K562 (cell line): ENCODE results near the gene LHB. TPM values are rescaled to one million over a fixed set of nuclear protein-coding genes. Genes with fewer than 3 reads are reported as not detected.

ENCODE experiments used
- ASH1L ChIP-seq: fragments of 450-650 bp; IDR thresholded peaks from 2 replicates; pipeline ENCODE4 v1.6.1; 2018; ENCODE audit warnings: borderline replicate concordance, mild to moderate bottlenecking, low read depth; ENCODE audit not compliant: partially characterized antibody
- ETV6 ChIP-seq, 3 experiments: fragments of 150-350 bp in 1 of 3; sonication (generic) in 1 of 3; formaldehyde crosslinking in 1 of 3; IDR thresholded peaks; 2 replicates each; pipeline versions ENCODE4 v1.6.1 to v1.8.0; 2014 to 2022; ENCODE audit warnings: borderline replicate concordance in 2 of 3, low read depth in 2 of 3, antibody characterized with exemption in 1 of 3, low read length in 1 of 3, mild to moderate bottlenecking in 1 of 3, missing genetic modification reagents in 1 of 3
- FOXP1 ChIP-seq: sonication (generic); formaldehyde crosslinking; IDR thresholded peaks from 2 replicates; pipeline ENCODE4 v1.8.0; 2022; ENCODE audit warnings: mild to moderate bottlenecking, missing genetic modification reagents
- GATA2 ChIP-seq: sonication (generic); formaldehyde crosslinking; IDR thresholded peaks from 2 replicates; pipeline ENCODE4 v1.4.0; 2020; ENCODE audit warnings: mild to moderate bottlenecking, missing genetic modification reagents
- MCM2 ChIP-seq: fragments of 450-650 bp; IDR thresholded peaks from 2 replicates; pipeline ENCODE4 v1.6.1; 2017; ENCODE audit warnings: low read depth, mild to moderate bottlenecking
- POU5F1 ChIP-seq: fragments of 150-350 bp; IDR thresholded peaks from 2 replicates; pipeline ENCODE4 v1.6.1; 2014; ENCODE audit warnings: borderline replicate concordance, low read length, low read depth, mild to moderate bottlenecking; ENCODE audit not compliant: partially characterized antibody
- REST ChIP-seq, 2 experiments: fragments of 450-650 bp; formaldehyde crosslinking in 1 of 2; IDR thresholded peaks; 2 replicates each; pipeline versions ENCODE4 v1.4.0 to v1.6.1; 2014 to 2020; ENCODE audit warnings: mild to moderate bottlenecking in 2 of 2, borderline replicate concordance in 1 of 2, low read depth in 1 of 2
- SETDB1 ChIP-seq: IDR thresholded peaks from one replicate; pipeline ENCODE4 v1.6.1; 2012; ENCODE audit warnings: low read length, control low read depth, inconsistent platforms
- SLC30A9 ChIP-seq: fragments of 250-450 bp; sonication (Bioruptor Pico); IDR thresholded peaks from 2 replicates; pipeline ENCODE4 v1.8.0; 2022; ENCODE audit warnings: mild to moderate bottlenecking, moderate library complexity
- STAG1 ChIP-seq: sonication (generic); formaldehyde crosslinking; IDR thresholded peaks from 2 replicates; pipeline ENCODE4 v1.5.0; 2020; ENCODE audit warnings: missing genetic modification reagents, borderline replicate concordance
- TAF15 ChIP-seq: fragments of 200-400 bp; formaldehyde crosslinking; IDR thresholded peaks from 2 replicates; pipeline ENCODE4 v1.6.1; 2017; ENCODE audit warnings: mild to moderate bottlenecking, low read depth, low read length, moderate library complexity
- TEAD2 ChIP-seq: fragments of 450-650 bp; IDR thresholded peaks from 2 replicates; pipeline ENCODE4 v1.6.1; 2016; ENCODE audit warnings: missing genetic modification characterization, control low read depth, missing compliant biosample characterization
- ZNF518B ChIP-seq: fragments of 250-450 bp; sonication (Bioruptor Pico); IDR thresholded peaks from 2 replicates; pipeline ENCODE4 v1.5.0; 2021; ENCODE audit warnings: mild to moderate bottlenecking, moderate library complexity
- polyA plus RNA-seq, 8 experiments: library from polyadenylated mRNA; depleted of rRNA in 4 of 8; stranded (reverse) in 5 of 8; unstranded in 3 of 8; fragments of >200 nt; fragmentation: Nextera tagmentation in 2 of 8; fragmentation: Illumina TruSeq in 1 of 8; extraction: Ambion mirVana in 2 of 8; extraction: Trizol in 1 of 8; gene quantifications; 2 replicates each; pipeline versions ENCODE4 v1.2.1 to v1.2.3, GENCODE V29; 2011 to 2014; ENCODE audit warnings: inconsistent platforms in 1 of 8, missing spikeins in 1 of 8
- total RNA-seq, 7 experiments: library from RNA; depleted of rRNA in 6 of 7; stranded (reverse); fragments of >200 nt in 6 of 7; fragmentation: Illumina TruSeq in 2 of 7; extraction: Trizol in 2 of 7; gene quantifications; 2 replicates each; pipeline versions ENCODE4 v1.2.1 to v1.2.3, GENCODE V29; 2011 to 2021; ENCODE audit warnings: low replicate concordance in 1 of 7
- TF ChIP-seq, protein P1 (sequence below): sonication (generic); formaldehyde crosslinking; IDR thresholded peaks from 2 replicates; pipeline ENCODE4 v1.8.0; 2022; ENCODE audit warnings: mild to moderate bottlenecking, missing genetic modification reagents

The LHB gene
- total and polyA plus RNA-seq, 9 of the 15 experiments (the other 6 are each of a cell fraction or from before 2014, with no cell fraction given): 0.54 TPM; not detected in 8

- TF ChIP-seq REST (IDR thresholded peaks at IDR 0.05; ENCODE audit: borderline replicate concordance) (peak; percentile 87), REST (CRISPR knock-in tag; IDR thresholded peaks at IDR 0.05; ENCODE audit: low read depth) (no peak), GATA2 (CRISPR knock-in tag) (no peak), STAG1 (CRISPR knock-in tag) (peak; percentile 66; the same call in 1 of the 2 replicates), TEAD2 (no peak), ASH1L (no peak), POU5F1 (no peak), ZNF518B (CRISPR knock-in tag) (no peak), FOXP1 (CRISPR knock-in tag) (no peak), MCM2 (no peak), TAF15 (no peak), SLC30A9 (CRISPR knock-in tag) (no peak), ETV6 (IDR thresholded peaks at IDR 0.05; ENCODE audit: borderline replicate concordance in 1 of 2, low read depth in 2 of 2, low read length in 1 of 2) (no peak), ETV6 (CRISPR knock-in tag; IDR thresholded peaks at IDR 0.05; ENCODE audit: borderline replicate concordance) (no peak), SETDB1 (no peak)
- TF ChIP-seq, protein P1, sequence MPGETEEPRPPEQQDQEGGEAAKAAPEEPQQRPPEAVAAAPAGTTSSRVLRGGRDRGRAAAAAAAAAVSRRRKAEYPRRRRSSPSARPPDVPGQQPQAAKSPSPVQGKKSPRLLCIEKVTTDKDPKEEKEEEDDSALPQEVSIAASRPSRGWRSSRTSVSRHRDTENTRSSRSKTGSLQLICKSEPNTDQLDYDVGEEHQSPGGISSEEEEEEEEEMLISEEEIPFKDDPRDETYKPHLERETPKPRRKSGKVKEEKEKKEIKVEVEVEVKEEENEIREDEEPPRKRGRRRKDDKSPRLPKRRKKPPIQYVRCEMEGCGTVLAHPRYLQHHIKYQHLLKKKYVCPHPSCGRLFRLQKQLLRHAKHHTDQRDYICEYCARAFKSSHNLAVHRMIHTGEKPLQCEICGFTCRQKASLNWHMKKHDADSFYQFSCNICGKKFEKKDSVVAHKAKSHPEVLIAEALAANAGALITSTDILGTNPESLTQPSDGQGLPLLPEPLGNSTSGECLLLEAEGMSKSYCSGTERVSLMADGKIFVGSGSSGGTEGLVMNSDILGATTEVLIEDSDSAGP (CRISPR knock-in tag): no peak
Observed at GRCh38 chr19:48970923-48971395, 45.9 kb downstream of the LHB start (continued).
